AG09309 (cell line): ENCODE results near the gene CBY1.

Source experiments
- DNase-seq: peaks from one replicate; pipeline ENCODE4 v3.0.0-alpha.2; 2010; ENCODE audit warnings: low read depth
- H3K4me3 ChIP-seq: 2 replicates; pipeline ENCODE4 v1.5.1; 2011; ENCODE audit warnings: mild to moderate bottlenecking, low read depth, low read length, moderate library complexity; ENCODE audit not compliant: control insufficient read depth
- CTCF ChIP-seq: IDR thresholded peaks from 2 replicates; pipeline ENCODE4 v1.5.1; 2011; ENCODE audit warnings: mild to moderate bottlenecking, low read depth, low read length, inconsistent platforms; ENCODE audit not compliant: insufficient read depth, control insufficient read depth; ENCODE audit errors: missing control alignments

CBY1 gene

DNA sequence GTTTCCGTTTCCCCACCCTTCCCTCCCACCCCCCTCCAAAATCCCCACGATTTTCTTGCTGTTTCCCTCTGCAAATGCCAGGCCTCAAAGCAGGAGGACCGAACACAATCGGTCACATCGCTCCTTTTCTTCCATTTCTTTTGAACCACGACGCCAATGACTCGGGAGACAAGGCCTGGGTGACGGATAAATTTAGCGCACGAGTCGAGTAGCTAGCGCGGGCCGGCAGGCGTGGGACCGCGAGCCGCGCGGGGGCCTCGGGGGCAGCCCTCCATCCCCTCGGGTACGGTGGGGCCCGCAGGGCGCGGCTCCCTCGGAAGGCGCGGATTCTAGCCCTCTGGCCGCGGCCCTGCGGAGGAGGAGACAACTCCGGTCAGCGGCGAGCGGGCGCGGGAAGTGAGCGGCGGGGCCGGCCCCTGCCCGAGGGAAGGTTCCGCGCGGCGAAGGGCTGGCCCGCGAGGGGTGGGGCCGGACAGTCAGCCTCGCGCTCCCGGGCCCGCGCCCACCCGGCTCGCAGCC is 43.9 kb downstream of the CBY1 start:
- H3K4me3 ChIP-seq: peak overlapping the region; percentile 50
- no peak for TF ChIP-seq CTCF
- no peak for DNase-seq

GRCh38 chr22:38700789-38701628 is 44.6 kb downstream of the CBY1 start, which contains the start of gene JOSD1:
Gene JOSD1, minus strand, starts transcription at chr22:38700943. Its CDS starts 956 bp downstream, at chr22:38699987.
- H3K4me3 ChIP-seq: peak within 1 kb of the TSS; percentile 50
- no peak for TF ChIP-seq CTCF
- peak; percentile 55 for DNase-seq

DNA sequence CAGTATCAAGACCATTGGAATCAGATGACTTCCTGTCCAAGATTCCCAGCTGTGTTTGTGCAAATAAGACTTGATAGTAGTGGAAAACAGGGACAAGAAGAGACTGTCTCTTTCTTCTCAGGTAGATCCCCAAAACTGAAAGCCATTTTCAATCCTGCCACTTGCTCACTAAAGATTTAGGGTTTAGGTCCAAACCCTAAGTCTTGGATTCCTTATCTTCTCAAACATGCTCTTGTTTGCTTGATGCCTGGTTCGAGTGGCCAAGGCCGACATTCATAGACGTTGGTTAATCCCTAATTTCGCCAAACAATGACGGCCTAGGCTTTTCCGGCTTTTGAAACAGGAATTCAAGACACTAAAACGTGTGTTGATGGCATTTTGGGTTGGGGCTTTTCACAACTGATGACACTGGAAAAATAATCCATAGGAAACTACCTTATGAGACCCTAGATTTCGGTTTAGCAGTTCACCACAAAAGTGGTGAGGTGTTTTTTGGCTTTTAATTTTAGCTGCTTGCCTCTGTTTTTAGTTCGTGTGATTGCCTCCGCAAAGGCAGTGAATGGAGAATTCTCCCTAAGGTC is 48.3 kb downstream of the CBY1 start:
- no peak for TF ChIP-seq CTCF
- peak overlapping the region; percentile 16 for H3K4me3 ChIP-seq
- DNase-seq: no peak

- peak within 1 kb of the TSS; percentile 91 for H3K4me3 ChIP-seq
- no peak for TF ChIP-seq CTCF
- peak; percentile 100 for DNase-seq
Observed at GRCh38 chr22:38705235-38706100, 49.0 kb downstream of the CBY1 start, which contains the start of gene GTPBP1. Gene GTPBP1, plus strand, starts transcription at chr22:38705944. Its CDS starts 12 bp downstream, at chr22:38705956.

- peak overlapping the region; percentile 91 for H3K4me3 ChIP-seq
- no peak for DNase-seq
- TF ChIP-seq CTCF: no peak
Observed at GRCh38 chr22:38706101-38706900, 49.9 kb downstream of the CBY1 start.
